ENCODE measurements around the gene CDY2A.
"Not testable (repeated sequence)": the region's sequence is repeated elsewhere in the genome, so short reads cannot be mapped to it uniquely, and the experiment has no call there.

DNA sequence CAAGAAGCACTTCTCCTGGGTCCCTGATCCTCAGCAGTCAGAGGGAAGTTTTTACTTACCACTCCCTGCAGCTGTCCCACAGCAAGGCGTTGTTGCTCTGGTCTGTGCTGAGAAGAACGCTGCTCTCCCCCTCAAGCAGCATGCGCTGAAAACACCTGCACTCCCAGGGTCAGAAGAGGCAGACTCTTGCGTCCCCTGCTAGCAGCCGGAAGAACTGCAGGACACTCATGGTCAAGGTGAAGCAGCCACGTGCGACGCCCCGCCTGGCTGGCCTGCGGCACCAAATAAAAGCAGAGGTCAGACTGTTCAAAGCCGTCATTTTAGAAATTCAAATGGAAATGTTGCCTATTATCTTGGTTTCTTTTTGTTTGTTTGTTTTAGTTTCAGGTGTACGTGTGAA lies 47.9 kb downstream of the CDY2A start:
- TF ChIP-seq, protein P1, sequence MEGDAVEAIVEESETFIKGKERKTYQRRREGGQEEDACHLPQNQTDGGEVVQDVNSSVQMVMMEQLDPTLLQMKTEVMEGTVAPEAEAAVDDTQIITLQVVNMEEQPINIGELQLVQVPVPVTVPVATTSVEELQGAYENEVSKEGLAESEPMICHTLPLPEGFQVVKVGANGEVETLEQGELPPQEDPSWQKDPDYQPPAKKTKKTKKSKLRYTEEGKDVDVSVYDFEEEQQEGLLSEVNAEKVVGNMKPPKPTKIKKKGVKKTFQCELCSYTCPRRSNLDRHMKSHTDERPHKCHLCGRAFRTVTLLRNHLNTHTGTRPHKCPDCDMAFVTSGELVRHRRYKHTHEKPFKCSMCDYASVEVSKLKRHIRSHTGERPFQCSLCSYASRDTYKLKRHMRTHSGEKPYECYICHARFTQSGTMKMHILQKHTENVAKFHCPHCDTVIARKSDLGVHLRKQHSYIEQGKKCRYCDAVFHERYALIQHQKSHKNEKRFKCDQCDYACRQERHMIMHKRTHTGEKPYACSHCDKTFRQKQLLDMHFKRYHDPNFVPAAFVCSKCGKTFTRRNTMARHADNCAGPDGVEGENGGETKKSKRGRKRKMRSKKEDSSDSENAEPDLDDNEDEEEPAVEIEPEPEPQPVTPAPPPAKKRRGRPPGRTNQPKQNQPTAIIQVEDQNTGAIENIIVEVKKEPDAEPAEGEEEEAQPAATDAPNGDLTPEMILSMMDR (IDR thresholded peaks at IDR 0.05; ENCODE audit: low read depth, low read length), result not testable (repeated sequence)
- TF ChIP-seq POLR2A (IDR thresholded peaks at IDR 0.05; ENCODE audit: extremely low read depth, insufficient read length), result not testable (repeated sequence)

Measured in NB4 (cell line).